Tibial nerve (tissue), 4 donors: Measurements from ENCODE around the gene ZNF578.
"Not testable (repeated sequence)": the region's sequence is repeated elsewhere in the genome, so short reads cannot be mapped to it uniquely, and the experiment has no call there.

Experiments used
- CTCF ChIP-seq, 5 experiments: fragments of 200-600 bp in 3 of 5; fragments of 450-650 bp in 2 of 5; sonication (generic) in 3 of 5; IDR thresholded peaks; one replicate each; pipeline ENCODE4 v1.5.1; 2016 to 2019; ENCODE audit warnings: antibody characterized with exemption in 5 of 5, mild to moderate bottlenecking in 3 of 5, moderate library complexity in 2 of 5
- EP300 ChIP-seq, 2 donors: sonication (generic); formaldehyde crosslinking; IDR thresholded peaks; one replicate each; pipeline ENCODE4 v1.6.1; 2017; ENCODE audit warnings: antibody characterized with exemption in 2 of 2, mild to moderate bottlenecking in 1 of 2
- POLR2A ChIP-seq, 2 donors: fragments of 450-650 bp; IDR thresholded peaks; one replicate each; pipeline ENCODE4 v1.6.1; 2017; ENCODE audit warnings: antibody characterized with exemption in 2 of 2, mild to moderate bottlenecking in 2 of 2, moderate library complexity in 2 of 2

DNA sequence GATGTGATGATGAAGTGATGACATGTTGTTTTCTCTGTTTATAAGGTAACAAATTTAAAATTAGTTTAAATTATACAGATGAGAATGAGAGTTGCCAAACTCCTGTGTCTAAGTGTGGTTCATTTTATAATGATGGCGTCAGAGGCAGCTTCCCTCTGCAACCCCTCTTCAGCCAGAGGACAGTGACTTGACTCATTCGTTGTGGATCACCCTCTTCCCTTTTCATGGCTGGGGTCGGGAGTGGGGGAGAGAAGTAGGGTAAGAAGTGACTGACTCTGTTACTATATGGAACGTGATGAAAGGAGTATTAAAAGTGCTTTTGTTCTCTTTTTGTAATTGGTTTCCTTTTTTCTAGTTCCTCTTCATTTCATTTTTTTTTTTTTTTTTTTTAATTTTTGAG, 85.5 kb downstream of the ZNF578 start:
- TF ChIP-seq CTCF, POLR2A, EP300 (IDR thresholded peaks at IDR 0.05): not testable (repeated sequence)
